Activated naive CD8-positive, alpha-beta T cell treated with anti-CD3 and anti-CD28 coated beads for 36 hours (primary cell): ENCODE results near the gene CD5L. TPM values are rescaled to one million over a fixed set of nuclear protein-coding genes. Genes with fewer than 3 reads are reported as not detected.

Experiments used
- DNase-seq: peaks from one replicate; pipeline ENCODE4 v3.0.0; 2021
- H3K27ac Mint-ChIP-seq: one replicate; pipeline ENCODE4 v1.8.0; 2022; ENCODE audit warnings: mild to moderate bottlenecking, moderate library complexity, mixed read lengths
- H3K27me3 Mint-ChIP-seq: one replicate; pipeline ENCODE4 v1.8.0; 2022; ENCODE audit warnings: mild to moderate bottlenecking, mixed read lengths
- H3K36me3 Mint-ChIP-seq: one replicate; pipeline ENCODE4 v1.8.0; 2021; ENCODE audit warnings: mild to moderate bottlenecking, mixed read lengths
- H3K4me1 Mint-ChIP-seq: one replicate; pipeline ENCODE4 v1.8.0; 2021; ENCODE audit warnings: mixed read lengths
- H3K4me3 Mint-ChIP-seq: one replicate; pipeline ENCODE4 v1.8.0; 2022; ENCODE audit warnings: mild to moderate bottlenecking, moderate library complexity, mixed read lengths
- H3K9me3 Mint-ChIP-seq: one replicate; pipeline ENCODE4 v1.8.0; 2022; ENCODE audit warnings: mixed read lengths
- total RNA-seq, 2 experiments: library from RNA; stranded (reverse); gene quantifications; one replicate each; pipeline ENCODE4 v1.2.3, GENCODE V29; 2021

The CD5L gene
- total RNA-seq = not detected

DNA sequence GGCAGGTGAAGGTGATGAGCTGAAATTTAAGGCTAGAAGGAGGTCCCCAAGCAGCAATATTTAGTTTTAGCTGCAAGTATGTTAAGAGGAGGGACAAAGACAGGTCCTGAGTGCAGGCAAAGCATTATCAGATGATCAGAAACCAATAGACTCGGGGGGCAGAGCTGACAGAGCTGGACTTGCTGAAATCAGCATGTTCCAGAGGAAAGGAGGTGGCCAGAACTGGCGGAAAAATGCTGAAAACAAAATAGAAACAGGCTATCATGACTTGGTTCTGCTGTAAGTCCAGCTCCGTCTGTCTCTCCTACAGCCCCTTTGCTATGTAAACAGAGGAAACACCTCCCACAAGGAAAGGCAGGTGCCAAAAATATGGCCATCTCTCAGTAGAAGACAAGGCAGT is at the start of gene CD5L:
Gene CD5L, minus strand, starts transcription at position 101 of the 400 bp plus-strand sequence. CDS start 107 bp downstream, outside the sequence.
- Mint-ChIP-seq H3K9me3 (no peaks in the 10 kb centered on the region), H3K4me3 (no peak within 1 kb of the TSS), H3K36me3 (no peaks in the 10 kb centered on the region), H3K27me3 (peaks cover 5% of the 10 kb centered on the region), H3K27ac (no peak within 1 kb of the TSS), H3K4me1 (peaks cover 1% of the 10 kb centered on the region)
- DNase-seq = no peak

DNA sequence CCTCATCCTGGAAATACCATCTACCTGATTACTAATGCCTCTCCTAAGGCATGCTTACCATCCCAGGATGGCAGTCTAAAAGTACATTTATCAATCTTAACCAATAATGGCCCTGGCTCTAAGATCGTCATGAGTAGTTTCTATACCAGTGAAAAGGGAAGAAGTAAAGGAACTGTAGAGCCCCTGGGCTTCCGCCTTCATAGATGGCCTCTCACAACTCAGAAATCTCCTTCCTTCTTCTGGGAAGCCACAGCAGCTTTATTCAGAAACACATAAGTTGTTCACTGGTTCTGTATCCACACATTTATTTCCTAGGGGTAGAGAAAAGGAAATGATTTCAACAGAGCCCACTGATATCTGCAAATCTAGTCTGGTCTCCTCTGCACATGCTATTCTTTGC is 41.0 kb upstream of the CD5L start:
- peaks cover 26% of the 10 kb centered on the region for H3K27me3 Mint-ChIP-seq
- no peaks in the 10 kb centered on the region for H3K36me3 Mint-ChIP-seq
- no peaks in the 10 kb centered on the region for H3K4me1 Mint-ChIP-seq
- H3K9me3 Mint-ChIP-seq = no peaks in the 10 kb centered on the region
- no peak overlapping the region for H3K27ac Mint-ChIP-seq
- DNase-seq = no peak
- H3K4me3 Mint-ChIP-seq = no peak overlapping the region

- H3K36me3 Mint-ChIP-seq = no peaks in the 10 kb centered on the region
- no peaks in the 10 kb centered on the region for H3K9me3 Mint-ChIP-seq
- H3K4me3 Mint-ChIP-seq = no peak overlapping the region
- no peak for DNase-seq
- H3K27ac Mint-ChIP-seq = no peak overlapping the region
- H3K27me3 Mint-ChIP-seq = peaks cover 22% of the 10 kb centered on the region
- H3K4me1 Mint-ChIP-seq = no peaks in the 10 kb centered on the region
Measured at GRCh38 chr1:157880621-157881020, 39.0 kb upstream of the CD5L start.

GRCh38 chr1:157878059-157878458 is 36.5 kb upstream of the CD5L start:
- H3K4me3 Mint-ChIP-seq = no peak overlapping the region
- H3K9me3 Mint-ChIP-seq = no peaks in the 10 kb centered on the region
- H3K4me1 Mint-ChIP-seq = no peaks in the 10 kb centered on the region
- peaks cover 19% of the 10 kb centered on the region for H3K27me3 Mint-ChIP-seq
- DNase-seq = no peak
- no peak overlapping the region for H3K27ac Mint-ChIP-seq
- H3K36me3 Mint-ChIP-seq = no peaks in the 10 kb centered on the region

DNA sequence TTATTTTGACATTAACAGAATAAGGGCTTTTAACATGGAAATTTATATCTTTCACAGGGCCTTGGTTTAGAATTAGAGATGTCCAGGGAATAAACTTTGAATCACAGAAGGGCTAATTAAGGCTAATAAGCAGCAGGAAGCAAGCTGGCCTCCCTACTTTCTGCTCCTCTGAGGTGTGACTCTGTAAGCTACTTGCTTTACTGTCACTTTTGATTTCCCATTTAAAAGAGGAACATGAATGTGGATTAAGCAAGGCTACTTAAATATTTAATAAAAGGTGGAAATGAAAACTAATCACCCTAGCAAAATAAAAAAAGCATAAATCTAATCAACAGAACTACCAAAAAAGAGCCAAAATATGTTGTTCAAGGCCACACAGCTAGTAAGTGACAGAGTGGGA is 28.9 kb upstream of the CD5L start:
- Mint-ChIP-seq H3K4me3 (no peak overlapping the region), H3K36me3 (no peaks in the 10 kb centered on the region), H3K27me3 (peaks cover 8% of the 10 kb centered on the region), H3K9me3 (no peaks in the 10 kb centered on the region), H3K27ac (no peak overlapping the region), H3K4me1 (no peaks in the 10 kb centered on the region)
- no peak for DNase-seq

DNA sequence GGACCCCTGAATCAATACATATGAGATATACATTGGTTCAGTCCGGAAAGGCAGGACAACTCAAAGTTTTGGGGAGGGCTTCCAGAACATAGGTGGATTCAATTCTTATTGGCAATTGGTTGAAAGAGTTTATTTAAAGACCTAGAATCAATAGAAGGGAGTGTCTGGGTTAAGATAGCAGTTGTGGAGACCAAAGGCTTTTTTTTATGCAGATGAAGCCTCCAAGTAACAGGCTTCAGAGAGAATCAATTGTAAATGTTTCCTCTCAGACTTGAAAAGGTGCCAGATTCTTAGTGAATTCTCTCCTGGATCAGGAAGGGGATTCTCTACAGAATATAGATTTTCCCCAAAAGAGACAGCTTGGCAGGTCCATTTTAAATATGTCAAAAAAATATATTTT is 27.0 kb upstream of the CD5L start:
- no peak overlapping the region for H3K4me3 Mint-ChIP-seq
- H3K36me3 Mint-ChIP-seq = no peaks in the 10 kb centered on the region
- H3K27me3 Mint-ChIP-seq = peaks cover 5% of the 10 kb centered on the region
- DNase-seq = no peak
- no peaks in the 10 kb centered on the region for H3K9me3 Mint-ChIP-seq
- H3K4me1 Mint-ChIP-seq = no peaks in the 10 kb centered on the region
- no peak overlapping the region for H3K27ac Mint-ChIP-seq

DNA sequence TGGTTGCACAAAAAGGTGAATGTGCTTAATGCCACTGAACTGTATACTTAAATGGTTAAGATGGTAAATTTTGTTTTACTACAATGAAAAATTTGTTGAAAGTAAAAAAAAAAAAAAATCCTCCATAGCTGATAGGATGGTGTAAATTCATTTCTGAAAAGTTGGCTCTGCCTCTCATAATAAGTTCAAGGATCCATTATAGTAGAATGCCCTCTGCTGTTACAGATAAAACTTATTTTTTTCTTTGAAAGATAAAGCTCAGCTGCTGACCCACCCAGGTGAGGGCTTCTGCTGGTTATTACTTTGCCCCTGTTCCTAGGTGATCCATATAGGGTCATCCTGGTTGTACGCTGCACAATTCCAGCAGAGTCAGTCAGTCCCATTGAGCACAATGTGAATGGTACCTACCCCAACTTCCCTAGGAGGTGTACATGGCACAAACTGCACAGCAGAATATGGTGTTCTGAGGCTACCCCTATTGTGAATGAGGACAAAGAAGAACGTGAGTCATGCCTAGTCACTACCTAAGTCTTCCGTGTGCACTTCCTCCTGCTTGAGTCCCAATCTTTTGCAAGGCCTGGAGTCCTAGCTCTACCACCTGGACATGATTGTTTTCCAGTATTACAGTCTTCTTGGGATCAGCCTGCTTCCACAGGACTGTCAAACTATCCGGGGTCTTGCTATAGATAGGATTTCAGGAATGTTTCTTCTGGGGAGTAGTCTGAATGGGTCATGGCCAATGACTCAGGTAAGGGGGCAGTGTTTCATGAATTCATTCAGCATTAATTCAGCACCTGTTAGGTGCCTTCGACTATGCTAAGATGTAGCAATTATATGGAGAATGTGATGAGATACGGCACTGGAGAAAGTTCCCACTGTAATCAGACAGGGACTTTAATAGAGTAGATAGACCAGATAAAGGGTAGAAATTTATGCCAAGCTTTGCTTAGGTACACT is 20.8 kb upstream of the CD5L start:
- no peaks in the 10 kb centered on the region for H3K27me3 Mint-ChIP-seq
- H3K9me3 Mint-ChIP-seq = no peaks in the 10 kb centered on the region
- no peaks in the 10 kb centered on the region for H3K36me3 Mint-ChIP-seq
- DNase-seq = no peak
- H3K4me3 Mint-ChIP-seq = no peak overlapping the region
- H3K27ac Mint-ChIP-seq = no peak overlapping the region
- no peaks in the 10 kb centered on the region for H3K4me1 Mint-ChIP-seq

DNA sequence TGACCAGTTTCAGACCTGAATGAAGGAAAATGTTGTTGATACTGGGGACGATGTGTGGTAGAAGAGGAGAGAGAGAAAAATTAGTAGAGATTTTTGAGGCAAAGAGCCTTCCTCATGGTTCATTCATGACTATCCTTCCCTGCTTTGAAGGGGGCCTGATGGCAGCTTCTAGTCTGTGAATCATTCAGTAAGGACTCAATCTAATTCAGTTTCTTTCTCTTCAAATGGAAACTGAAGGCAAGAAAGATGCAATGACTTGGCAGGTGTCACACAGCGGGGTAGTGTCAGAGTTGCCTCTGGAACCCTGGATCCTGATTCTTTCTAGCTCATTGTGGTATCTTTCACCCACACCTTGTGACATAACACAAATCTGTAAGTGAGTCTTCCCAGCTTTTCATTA is 14.9 kb upstream of the CD5L start:
- no peak overlapping the region for H3K27ac Mint-ChIP-seq
- H3K4me3 Mint-ChIP-seq = no peak overlapping the region
- H3K27me3 Mint-ChIP-seq = peaks cover 7% of the 10 kb centered on the region
- no peaks in the 10 kb centered on the region for H3K4me1 Mint-ChIP-seq
- no peaks in the 10 kb centered on the region for H3K9me3 Mint-ChIP-seq
- H3K36me3 Mint-ChIP-seq = no peaks in the 10 kb centered on the region
- DNase-seq = no peak

GRCh38 chr1:157852476-157852875 is 10.9 kb upstream of the CD5L start:
- Mint-ChIP-seq H3K9me3 (no peaks in the 10 kb centered on the region), H3K27ac (no peak overlapping the region), H3K36me3 (no peaks in the 10 kb centered on the region), H3K4me1 (no peaks in the 10 kb centered on the region), H3K4me3 (no peak overlapping the region), H3K27me3 (peaks cover 7% of the 10 kb centered on the region)
- no peak for DNase-seq

DNA sequence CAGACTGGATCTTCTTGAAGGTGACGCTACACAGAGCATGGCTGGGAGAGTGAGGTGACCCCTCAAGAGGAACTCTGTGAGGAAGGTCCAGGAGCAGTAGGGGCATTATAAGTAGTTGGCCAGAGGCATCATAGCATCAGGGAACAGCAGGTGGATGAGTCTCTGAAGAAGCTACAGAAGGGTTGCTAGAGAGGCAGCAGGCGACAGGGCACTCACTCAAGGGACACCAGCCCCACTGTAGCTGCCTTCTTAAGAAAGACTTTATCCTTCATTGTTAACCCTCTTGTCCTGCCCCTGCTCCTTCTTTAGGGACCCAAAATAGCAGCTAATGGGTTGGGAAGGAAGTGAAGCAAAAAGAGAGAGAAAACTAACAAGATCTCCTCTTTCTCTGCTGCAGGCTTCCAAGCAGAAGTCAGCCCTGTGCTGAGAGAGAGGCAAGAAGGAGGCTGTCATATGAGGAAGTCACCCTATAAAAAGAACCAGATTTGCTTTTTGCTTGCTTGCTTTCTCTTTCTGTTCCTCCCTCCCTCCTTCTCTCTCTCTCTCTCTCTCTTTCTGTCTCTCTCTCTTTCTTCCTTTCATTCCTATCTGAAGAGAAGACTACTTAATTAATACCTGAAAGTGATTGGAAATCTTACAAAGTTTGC is 7.7 kb upstream of the CD5L start:
- no peaks in the 10 kb centered on the region for H3K36me3 Mint-ChIP-seq
- DNase-seq = no peak
- H3K4me1 Mint-ChIP-seq = peaks cover 1% of the 10 kb centered on the region
- H3K9me3 Mint-ChIP-seq = no peaks in the 10 kb centered on the region
- H3K27ac Mint-ChIP-seq = peak overlapping the region; percentile 68
- no peak overlapping the region for H3K4me3 Mint-ChIP-seq
- H3K27me3 Mint-ChIP-seq = peaks cover 13% of the 10 kb centered on the region

DNA sequence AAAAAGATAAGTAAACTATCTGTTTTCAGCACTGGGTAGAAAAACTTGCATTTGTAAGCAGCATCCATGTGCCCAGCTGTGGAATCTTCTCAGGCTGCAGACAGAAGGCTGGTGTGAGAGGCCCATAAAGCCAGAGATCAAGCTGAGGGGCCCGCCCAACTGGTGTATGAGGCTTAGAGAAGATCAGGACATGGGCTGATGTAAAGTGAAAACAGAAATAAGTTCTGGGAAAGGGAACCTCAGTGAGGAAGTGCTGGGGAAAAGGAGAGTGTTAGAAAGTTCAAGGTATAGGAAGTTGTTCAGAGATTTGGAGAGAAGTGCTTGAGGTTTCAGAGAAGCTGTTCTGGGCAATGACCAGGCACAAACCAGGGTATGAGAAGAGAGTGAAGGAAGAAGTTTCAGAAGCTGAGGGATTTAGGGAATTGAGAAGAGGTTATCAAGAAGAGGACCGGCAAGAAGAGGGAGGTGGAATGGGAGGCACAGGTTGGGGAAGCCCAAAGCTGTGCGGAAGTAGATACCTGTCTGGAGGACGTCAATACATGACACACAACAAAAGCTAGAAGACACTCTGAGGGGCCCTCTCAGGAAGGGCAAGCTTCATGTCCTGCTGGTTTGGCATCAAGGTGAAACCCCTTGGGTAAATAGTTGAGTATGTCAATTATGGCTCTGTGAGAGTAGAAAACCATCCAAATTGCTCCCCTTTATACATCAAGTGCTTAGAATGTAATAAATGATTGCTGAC is 2.7 kb upstream of the CD5L start:
- Mint-ChIP-seq H3K27ac (no peak overlapping the region), H3K9me3 (no peaks in the 10 kb centered on the region), H3K4me1 (peaks cover 1% of the 10 kb centered on the region), H3K27me3 (peaks cover 11% of the 10 kb centered on the region), H3K4me3 (no peak overlapping the region), H3K36me3 (no peaks in the 10 kb centered on the region)
- no peak for DNase-seq

DNA sequence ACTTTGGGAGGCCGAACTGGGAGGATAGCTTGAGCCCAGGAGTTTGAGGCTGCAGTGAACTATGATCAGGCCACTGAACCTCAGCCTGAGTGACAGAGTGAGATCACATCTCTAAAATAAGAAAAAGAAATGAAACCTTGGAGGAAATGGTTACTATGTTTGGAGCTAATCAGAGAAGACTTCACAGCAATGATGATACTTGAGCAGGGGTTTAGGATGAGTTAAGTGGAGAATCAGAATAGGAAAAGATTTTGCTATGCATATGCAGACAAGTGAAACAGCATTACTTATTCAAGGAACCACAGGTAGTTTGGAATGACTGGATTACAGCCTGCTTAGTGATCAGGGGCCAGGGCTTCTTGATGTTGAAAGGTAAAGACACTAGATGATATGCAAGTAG is 1.3 kb upstream of the CD5L start:
- Mint-ChIP-seq H3K4me3 (no peak overlapping the region), H3K27ac (no peak overlapping the region), H3K27me3 (peaks cover 11% of the 10 kb centered on the region), H3K9me3 (no peaks in the 10 kb centered on the region), H3K36me3 (no peaks in the 10 kb centered on the region), H3K4me1 (peaks cover 1% of the 10 kb centered on the region)
- DNase-seq = no peak

DNA sequence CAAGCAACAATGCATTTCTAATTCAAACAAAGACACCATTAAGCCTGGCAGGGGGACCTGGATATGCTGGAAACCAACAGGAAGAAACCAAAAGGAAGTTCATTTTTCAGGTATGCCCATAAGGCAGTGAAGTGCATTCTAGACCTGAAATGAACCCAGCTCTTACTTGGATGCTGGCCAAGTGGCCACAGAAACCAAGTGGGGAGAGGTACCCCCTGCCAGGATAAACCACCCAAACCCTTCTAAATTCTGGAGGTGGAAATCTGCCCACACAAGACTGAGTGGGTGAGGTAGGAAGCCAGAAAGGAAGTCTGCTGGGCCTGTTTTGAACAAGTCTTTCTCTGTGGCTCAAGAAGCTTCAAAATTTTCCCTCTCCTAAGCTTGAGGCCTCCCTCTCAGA is 2.6 kb downstream of the CD5L start:
- Mint-ChIP-seq H3K9me3 (no peaks in the 10 kb centered on the region), H3K4me1 (no peaks in the 10 kb centered on the region), H3K27me3 (peaks cover 3% of the 10 kb centered on the region), H3K36me3 (no peaks in the 10 kb centered on the region), H3K4me3 (no peak overlapping the region), H3K27ac (no peak overlapping the region)
- no peak for DNase-seq

DNA sequence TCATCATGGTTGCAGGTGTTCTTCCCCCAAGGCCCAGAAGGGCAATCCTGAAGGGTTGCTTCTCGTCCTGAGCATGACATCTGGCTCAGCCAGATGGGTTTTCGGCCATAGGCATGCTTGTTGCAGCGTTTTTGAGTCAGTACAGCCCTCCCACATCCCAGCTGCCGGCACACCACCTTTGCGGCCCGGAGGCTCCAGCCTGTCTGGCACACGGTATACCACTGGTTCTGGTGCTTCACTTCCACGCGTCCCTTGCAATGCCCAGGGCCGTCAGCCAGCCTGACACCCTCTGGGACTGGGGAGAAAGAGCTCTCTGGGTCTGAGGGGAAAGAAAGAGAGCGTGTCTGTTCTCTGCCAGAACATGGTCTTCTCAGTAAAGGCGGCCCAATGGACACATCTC is 7.2 kb downstream of the CD5L start:
- H3K4me1 Mint-ChIP-seq = peaks cover 3% of the 10 kb centered on the region
- no peak overlapping the region for H3K4me3 Mint-ChIP-seq
- DNase-seq = no peak
- H3K27ac Mint-ChIP-seq = no peak overlapping the region
- H3K9me3 Mint-ChIP-seq = no peaks in the 10 kb centered on the region
- H3K27me3 Mint-ChIP-seq = peaks cover 3% of the 10 kb centered on the region
- no peaks in the 10 kb centered on the region for H3K36me3 Mint-ChIP-seq

DNA sequence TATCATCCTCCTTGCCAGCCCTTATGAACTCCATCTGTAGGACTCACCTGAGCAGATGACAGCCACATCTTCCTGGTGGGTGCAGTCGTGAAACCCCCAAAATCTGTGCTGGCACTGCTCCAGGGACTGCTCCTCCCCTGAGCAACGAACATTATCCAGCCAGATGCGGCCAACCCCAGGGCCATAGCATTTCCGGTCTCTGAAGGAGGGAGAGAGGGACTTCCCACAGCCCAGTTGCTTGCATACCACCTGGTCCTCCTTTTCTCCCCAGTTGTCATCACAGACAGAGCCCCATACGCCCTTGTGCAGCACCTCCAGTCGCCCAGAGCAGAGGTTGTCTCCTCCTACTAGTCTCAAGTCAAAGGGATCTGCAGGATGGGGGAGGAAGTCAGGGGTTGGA is 8.5 kb downstream of the CD5L start:
- Mint-ChIP-seq H3K36me3 (no peaks in the 10 kb centered on the region), H3K9me3 (no peaks in the 10 kb centered on the region), H3K4me3 (no peak overlapping the region), H3K4me1 (peaks cover 3% of the 10 kb centered on the region), H3K27ac (no peak overlapping the region), H3K27me3 (peaks cover 3% of the 10 kb centered on the region)
- DNase-seq = no peak
